Measurements from ENCODE around the gene MANBA.

- TF ChIP-seq CTCF (IDR thresholded peaks at IDR 0.05) (no peak), POLR2A (IDR thresholded peaks at IDR 0.05) (no peak)
Observed at GRCh38 chr4:102642631-102643298, 118.0 kb downstream of the MANBA start.
